Hepatocyte (in vitro differentiated cells): ENCODE results near the gene FOXO3.

Source experiments
- CTCF ChIP-seq: fragments of 200-600 bp; sonication (generic); IDR thresholded peaks from 2 replicates; pipeline ENCODE4 v1.5.1; 2016; ENCODE audit warnings: antibody characterized with exemption, mild to moderate bottlenecking; ENCODE audit not compliant: poor library complexity
- EZH2phosphoT487 ChIP-seq: fragments of 200-600 bp; sonication (generic); IDR thresholded peaks from one replicate; pipeline ENCODE4 v1.6.1; 2018; ENCODE audit warnings: antibody characterized with exemption, mild to moderate bottlenecking, low read depth, moderate library complexity; ENCODE audit not compliant: unreplicated experiment, severe bottlenecking

GRCh38 chr6:108666656-108667260 lies 106.0 kb downstream of the FOXO3 start:
- TF ChIP-seq CTCF (no peak), EZH2phosphoT487 (no peak)
